EH (cell line): ENCODE data around the gene NDUFB3.
"Not testable (repeated sequence)": the region's sequence is repeated elsewhere in the genome, so short reads cannot be mapped to it uniquely, and the experiment has no call there.

ENCODE experiments used
- DNase-seq: peaks from one replicate; pipeline ENCODE4 v3.0.0-alpha.2; 2015; ENCODE audit warnings: low read depth

The NDUFB3 gene

DNA sequence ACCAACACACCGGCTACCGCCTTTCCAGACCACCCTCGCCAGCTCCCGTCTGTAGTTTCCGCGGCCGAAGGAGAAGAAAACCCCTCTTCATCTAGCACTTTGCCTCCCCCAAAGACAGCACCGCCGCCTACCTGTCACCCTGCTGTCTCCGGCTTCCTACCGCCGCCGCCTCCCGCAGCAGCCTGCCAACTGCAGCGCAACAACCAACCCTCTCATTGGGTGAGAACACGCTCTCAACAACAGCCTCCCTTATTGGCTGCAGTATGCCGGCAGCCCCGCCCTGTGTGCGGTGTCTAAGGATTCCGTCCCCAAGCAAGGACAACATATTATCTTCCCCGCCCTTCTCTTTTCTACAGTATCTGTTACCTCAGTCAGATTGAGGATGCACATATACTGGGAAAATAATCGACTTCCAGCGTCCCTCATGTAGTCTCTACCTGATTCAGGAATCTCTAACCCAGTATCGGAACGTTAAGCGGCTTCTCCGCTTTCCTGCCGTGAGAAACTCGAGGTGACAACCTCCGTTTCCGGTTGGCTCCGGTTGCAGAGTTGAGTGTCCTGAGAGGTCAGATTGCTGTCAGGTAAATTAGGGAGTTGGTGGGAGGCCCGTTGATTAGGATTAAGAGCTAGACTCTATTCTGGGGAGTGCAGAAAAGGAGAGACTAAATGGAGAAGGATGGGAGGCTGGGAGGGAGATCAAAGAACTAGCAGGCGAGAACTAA, at the start of gene NDUFB3, which contains the start of gene HYCC2:
NDUFB3 (plus strand) TSS at position 523 of the 722 bp plus-strand sequence. CDS start 6,882 bp downstream, outside the sequence.
HYCC2 (minus strand) TSS at position 193 of the 722 bp plus-strand sequence. CDS start 47,662 bp downstream, outside the sequence.
- peak; percentile 93 for DNase-seq

DNA sequence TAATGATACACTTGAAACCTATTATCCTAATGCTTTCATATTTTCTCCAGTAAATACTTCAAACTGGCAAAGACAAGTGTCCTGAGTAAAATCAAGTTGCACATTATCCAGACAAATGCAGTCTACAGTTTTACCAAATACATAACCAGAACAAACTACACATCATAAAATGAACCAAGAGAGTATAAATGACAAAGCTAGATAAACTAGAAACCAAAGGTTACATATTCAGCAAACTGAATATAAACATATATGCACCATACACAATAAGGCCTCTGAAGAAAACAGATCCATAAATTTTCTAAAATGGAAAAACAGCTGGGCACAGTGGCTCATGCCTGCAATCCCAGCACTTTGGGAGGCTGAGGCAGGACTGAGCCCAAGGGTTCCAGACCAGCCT, 47.3 kb upstream of the NDUFB3 start:
- DNase-seq = no peak

DNA sequence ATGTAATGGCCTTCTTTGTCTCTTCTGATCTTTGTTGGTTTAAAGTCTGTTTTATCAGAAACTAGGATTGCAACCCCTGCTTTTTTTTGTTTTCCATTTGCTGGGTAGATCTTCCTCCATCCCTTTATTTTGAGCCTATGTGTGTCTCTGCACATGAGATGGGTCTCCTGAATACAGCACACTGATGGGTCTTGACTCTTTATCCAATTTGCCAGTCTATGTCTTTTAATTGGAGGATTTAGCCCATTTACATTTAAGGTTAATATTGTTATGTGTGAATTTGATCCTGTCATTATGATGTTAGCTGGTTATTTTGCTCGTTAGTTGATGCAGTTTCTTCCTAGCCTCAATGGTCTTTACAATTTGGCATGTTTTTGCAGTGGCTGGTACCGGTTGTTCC, 37.4 kb upstream of the NDUFB3 start:
- DNase-seq = not testable (repeated sequence)

DNA sequence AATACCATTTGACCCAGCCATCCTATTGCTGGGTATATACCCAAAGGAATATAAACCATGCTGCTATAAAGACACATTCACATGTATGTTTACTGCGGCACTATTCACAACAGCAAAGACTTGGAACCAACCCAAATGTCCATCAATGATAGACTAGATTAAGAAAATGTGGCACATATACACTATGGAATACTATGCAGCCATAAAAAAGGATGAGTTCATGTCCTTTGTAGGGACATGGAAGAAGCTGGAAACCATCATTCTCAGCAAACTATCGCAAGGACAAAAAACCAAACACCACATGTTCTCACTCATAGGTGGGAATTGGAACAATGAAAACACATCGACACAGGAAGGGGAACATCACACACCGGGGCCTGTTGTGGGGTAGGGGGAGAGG, 33.4 kb upstream of the NDUFB3 start:
- DNase-seq = not testable (repeated sequence)

DNA sequence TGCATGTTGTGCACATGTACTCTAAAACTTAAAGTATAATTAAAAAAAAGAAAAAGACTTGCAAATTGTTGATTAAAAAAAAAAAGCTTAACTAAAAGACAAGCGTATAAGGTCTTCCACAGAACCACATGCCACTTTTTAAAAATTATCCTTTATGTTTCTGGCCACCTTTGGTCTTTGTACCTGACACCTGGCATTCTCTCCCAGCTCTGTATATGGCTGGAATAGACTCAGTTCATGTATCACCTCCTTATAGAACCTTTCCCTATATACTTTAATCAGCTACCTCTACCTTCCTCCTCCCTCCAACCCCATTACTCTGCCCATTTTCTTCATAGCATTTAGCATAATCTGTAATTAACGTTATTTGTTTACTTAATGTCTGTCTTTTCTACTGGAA, 32.9 kb upstream of the NDUFB3 start:
- DNase-seq = no peak

DNA sequence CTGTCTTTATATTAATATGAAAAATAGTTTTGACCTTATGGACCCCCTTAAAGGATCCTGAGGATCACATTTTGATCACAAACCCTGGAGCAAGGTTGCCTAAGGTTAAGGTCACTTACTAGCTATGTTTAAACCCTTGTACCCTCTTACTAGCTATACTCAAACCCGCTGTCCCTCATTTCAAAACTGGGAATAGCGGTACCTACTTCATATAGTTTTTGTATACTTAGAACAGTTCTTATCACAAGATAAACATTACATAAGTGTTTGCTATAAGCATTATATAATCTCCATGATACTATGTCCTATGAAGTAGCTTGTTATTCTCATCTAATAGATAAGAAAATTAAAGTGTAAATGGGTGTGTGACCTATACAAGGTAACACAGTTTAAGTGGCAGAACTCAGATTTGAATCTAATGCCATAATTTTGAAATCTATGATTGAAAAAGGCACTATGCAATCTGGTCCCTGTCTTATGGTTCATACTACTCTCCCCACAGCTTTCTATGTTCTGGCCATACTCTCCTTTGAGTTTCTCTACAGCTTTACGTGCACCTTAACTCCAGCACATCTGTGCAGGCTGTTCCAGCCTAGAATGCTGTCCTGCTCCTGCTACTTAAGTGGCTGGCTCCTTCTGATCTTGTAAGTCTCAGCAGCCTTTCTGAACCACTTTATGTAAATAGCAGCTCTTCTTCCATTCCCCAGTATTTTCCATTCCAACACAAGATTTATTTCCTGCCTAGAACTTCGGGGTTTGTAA, 30.8 kb upstream of the NDUFB3 start:
- DNase-seq = no peak

DNA sequence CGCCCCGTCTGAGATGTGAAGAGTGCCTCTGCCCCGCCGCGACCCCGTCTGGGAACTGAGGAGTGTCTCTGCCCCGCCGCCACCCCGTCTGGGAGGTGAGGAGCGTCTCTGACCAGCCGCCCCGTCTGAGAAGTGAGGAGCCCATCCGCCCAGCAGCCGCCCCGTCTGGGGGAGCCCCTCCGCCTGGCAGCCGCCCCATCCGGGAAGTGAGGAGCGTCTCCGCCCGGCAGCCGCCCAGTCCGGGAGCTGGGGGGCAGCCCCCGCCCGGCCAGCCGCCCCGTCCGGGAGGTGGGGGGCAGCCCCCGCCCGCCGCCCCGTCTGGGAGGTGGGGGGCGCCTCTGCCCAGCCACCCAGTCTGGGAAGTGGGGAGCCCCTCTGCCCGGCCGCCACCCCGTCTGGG, 29.4 kb upstream of the NDUFB3 start:
- DNase-seq = not testable (repeated sequence)

DNA sequence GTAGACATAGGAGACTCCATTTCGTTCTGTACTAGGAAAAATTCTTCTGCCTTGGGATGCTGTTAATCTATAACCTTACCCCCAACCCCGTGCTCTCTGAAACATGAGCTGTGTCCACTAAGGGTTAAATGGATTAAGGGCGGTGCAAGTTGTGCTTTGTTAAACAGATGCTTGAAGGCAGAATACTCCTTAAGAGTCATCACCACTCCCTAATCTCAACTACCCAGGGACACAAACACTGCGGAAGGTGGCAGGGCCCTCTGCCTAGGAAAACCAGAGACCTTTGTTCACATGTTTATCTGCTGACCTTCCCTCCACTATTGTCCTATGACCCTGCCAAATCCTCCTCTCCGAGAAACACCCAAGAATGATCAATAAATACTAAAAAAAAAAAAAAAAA, 28.8 kb upstream of the NDUFB3 start:
- not testable (repeated sequence) for DNase-seq

DNA sequence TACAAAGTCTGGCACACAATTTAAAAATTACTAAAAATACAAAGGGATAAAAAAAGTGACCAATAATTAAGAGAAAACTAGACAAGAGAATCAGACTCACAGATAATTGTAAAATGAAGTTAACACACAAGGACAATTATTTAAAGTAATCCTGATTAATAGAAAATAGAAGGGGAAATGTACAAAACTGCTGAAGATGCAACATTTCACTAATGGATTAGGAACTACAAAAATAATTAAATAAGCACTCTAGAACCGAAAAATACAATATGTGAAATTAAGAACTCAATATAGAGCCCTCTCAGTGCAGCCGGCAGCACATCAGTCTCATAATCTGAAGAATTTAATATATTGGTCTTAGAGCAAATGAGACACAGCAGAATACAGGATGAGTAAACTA, 24.9 kb upstream of the NDUFB3 start:
- DNase-seq = no peak

DNA sequence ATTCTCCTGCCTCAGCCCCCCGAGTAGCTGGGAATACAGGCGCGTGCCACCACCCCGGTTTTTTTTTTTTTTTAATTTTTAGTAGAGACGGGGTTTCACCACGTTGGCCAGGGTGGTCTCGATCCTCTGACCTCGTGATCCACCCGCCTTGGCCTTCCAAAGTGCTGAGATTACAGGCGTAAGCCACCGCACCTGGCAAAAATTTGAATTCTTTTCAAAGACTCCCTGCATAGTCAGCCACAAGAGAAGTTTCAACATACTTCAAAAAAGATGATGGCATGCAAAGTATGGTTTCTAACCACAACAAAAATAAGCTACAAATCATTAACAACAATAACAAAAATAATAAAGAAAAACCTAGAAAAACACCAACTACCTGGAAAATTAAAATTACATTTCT, 22.3 kb upstream of the NDUFB3 start:
- no peak for DNase-seq

DNA sequence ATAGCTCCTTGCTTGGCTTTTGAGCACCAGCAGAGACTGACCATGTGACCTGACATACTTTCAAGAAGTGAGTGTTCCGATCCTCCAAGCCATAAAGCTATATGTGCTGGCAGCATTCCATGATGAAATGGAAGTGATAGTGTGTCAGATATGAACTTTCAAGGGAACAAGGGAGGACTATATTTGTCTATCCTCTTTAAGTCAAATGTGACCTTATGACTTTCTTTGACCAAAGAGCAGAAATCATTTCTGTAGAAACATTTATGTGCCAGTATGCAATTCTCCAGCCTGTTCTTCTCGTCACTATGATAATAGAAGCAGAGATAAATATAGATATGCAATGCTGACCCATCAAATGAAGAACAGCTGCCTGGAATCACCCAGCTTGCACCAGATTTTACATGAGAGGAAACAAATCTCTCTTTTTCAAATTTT, 14.7 kb upstream of the NDUFB3 start:
- peak; percentile 59 for DNase-seq

DNA sequence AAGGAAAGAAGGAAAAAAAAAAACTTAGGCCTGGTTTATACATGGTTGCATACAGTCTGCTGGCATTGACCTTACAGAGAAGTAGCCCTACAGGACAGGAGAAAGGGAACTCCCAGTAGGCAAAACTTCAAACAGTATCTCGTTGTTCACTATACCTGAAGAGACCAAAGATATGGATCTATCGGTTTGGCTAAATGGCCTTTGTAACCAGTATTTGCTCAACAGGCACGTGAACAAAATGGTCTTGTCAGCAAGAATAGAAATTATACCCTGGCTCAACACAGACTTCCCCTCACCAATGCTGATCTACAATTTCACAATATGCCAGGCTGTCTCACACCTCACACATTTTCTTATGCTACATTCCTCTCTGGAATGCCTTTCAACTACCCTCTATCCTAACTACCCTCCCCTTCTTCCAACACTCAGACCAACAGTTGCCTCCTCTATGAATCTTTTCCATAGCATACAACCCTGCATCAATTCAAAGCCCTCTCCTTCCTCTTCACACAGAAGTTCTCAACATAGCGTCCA, 14.0 kb upstream of the NDUFB3 start:
- no peak for DNase-seq

DNA sequence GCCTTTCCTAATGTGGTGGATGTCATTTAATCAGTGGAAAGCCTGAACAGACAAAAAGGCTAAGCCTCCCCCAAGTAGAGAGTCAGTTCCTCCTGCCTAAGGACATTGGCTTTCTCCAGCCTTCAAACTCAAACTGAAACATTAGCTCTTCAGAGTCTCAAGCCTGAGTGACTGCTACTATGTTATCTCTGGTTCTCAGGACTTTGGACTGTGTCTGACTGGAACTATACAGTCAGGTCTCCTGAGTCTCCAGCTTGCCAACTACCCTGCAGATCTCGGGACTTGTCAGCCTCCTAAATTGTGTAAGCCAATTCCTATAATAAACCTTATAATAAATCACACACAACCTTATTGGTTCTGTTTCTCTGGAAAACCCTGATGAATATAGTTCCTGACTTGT, 12.9 kb upstream of the NDUFB3 start:
- no peak for DNase-seq

DNA sequence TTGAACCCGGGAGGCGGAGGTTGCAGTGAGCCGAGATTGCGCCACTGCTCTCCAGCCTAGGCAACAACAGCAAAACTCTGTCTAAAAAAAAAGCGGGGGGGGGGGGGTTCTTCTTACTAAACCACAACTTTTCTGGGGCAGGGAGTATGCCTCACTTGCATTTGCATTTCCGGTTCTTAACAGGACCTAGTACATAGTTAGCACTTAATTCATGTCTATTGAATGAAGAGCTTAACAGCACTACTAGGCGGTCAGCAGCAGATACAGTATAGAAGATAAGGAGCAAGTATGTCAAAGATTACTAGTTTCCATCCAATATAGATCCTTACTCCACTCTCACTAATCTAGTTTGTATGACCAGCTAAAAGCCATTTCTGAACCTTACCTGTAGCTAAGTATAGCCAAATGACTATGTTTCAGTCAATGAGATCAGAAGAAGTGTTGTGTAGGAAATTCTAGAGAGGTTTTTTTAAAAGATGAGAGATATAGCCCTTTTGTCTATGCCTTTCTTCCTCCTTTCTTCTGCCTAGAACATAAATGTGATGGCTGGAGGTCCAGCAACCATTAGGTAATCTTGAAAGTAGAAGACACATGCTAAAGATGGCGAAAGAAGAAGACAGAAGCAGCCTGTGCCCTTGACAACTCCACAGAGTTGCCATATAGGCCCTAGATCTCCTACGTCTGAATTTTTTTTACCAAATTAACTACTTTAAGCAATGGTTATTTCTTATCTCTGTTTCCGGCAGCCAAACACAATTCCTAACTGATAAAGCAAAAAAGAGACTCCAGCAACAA, 11.6 kb upstream of the NDUFB3 start:
- DNase-seq = no peak

DNA sequence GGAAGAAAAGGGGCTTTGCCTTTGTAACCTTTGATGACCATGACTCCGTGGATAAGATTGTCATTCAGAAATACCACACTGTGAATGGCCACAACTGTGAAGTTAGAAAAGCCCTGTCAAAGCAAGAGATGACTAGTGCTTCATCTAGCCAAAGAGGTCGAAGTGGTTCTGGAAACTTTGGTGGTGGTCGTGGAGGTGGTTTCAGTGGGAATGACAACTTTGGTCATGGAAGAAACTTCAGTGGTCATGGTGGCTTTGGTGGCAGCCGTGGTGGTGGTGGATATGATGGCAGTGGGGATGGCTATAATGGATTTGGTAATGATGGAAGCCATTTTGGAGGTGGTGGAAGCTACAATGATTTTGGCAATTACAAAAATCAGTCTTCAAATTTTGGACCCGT, 8.3 kb upstream of the NDUFB3 start:
- DNase-seq = not testable (repeated sequence)

DNA sequence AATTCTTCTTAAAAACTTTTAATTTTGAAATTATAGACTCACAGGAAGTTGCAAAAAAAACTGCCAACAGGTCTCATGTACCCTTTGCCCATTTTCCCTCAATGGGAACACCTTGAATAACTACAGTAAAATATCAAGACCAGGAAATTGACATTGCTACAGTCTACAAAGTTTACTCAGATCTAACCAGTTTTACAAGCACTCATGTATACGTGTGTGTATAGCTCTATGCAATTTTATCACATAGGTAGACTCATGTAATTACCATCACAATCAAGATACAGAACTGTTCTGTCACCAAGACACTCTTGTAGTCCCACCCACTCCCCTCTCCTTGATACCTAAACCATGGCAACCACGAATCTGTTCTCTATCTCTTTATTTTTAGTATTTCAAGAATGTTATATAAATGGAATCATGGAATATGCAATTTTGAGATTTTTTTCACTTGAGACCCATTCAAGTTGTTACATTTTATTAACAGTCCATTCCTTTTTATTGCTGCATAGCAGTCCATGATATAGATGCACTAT, 6.9 kb upstream of the NDUFB3 start:
- DNase-seq = no peak

DNA sequence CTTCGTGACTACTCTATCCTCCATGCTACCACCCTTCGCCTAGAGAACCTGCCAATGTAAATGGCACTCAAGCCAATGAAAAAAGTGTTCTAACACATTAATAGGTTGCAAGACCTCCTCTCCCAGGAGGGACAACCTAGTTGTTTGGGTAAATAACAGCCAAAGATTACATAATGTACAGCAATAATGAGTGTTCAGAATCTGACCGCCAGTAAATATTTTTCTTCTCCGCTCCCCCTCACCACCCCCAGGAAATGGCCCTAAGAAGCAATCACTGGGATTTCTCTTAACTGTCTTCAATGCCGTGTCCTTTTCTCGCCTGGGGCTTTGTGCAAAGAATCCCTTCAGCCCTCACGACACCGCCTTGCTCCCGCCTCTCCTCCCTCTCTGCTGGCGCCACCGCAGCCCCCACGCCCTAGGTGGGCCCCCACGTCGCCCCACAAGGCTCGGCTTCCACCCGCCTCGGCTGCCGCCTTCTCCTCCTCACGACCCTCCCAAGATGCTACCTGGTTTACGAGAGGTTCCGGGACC, 788 bp upstream of the NDUFB3 start:
- peak; percentile 50 for DNase-seq

DNA sequence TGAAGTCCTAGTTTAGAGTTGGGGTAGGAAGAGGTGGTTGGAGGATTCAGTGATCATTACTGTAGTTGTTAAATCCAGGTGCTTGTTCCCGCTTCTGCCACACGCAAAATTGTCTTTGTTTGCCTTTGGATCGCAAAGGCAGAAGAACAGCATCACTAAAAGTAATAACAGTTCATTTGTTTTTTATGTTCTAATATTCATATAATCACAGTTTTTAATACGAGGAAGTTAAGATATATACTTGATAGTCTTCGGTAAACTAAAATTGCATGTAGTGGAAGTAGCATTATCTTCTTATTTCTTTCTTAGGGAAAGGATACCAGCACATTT, 365 bp downstream of the NDUFB3 start:
- DNase-seq = no peak

DNA sequence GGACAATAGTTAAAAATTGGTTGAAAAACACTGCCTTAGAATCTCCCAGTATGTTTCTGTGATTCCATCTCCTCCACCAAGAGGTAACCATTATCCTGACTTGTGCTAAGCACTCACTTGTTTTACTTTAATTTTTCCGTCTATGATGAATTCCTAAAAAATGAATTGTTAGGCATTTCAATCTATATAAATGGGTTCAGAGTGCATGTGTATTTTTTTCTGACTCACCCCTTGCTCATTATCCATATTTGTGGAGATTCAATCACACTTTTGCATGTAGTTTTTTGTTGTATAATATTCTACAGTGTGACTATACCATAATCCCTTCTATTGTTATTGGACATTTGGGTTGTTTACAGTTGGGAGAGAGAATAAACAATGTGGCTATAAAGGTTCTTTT, 1.3 kb downstream of the NDUFB3 start:
- no peak for DNase-seq

DNA sequence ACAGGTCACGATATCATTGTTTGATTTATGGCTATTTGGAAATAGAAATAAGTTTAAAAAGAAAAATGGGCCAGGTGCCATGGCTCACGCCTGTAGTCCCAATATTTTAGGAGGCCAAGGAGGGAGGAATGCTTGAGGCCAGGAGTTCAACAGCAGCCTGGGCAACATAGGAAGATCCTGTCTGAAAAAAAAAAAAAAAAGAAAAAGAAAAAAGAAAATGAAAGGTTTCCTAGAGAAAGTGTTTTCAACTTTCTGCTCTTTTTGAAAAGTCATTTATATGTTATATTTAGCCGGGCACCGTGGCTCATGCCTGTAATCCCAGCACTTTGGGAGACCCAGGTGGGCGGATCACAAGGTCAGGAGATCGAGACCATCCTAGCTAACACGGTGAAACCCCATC, 3.2 kb downstream of the NDUFB3 start:
- no peak for DNase-seq

DNA sequence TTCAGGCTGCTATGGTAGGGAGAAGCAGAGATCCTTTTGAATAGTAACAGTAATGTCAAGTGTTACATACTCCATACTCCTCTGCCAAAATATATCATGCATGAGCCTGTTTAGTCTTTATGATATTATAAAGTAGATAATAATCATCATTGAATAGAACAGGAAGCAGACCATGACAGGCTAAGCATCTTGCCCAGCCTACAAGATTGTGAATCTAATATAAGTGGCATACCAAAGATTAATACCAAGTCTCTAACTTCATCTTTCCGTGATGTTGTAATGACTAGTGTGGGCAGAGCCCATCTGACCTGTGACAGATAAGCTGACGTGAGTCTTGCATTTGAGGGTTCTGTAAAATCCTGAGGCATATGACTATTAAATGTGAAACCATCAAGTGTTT, 13.1 kb downstream of the NDUFB3 start:
- no peak for DNase-seq

DNA sequence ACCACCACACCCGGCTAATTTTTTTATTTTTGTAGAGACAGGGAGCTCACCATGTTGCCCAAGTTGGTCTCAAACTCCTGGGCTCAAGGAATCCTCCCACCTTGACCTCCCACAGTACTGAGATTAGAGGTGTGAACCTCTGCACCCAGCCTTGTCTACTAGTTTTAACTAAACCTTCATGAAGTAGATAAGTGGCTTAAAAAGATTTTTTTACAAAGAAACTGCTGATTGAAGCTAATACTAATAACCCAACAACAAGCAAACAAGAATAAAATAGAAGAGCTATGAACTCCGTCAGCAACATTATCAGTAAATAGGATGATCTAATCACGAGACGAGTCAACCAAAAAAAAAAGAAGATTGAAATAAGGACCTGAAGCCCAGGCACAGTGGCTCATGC, 18.8 kb downstream of the NDUFB3 start:
- no peak for DNase-seq
